Skeletal muscle satellite cell (primary cell): ENCODE data around the gene HS3ST6.
A peak's percentile ranks its signal among the peaks of the same experiment; 100 is the strongest.
"Not testable (repeated sequence)": the region's sequence is repeated elsewhere in the genome, so short reads cannot be mapped to it uniquely, and the experiment has no call there.

Experiments used
- H3K27me3 ChIP-seq: 2 replicates; pipeline ENCODE4 v1.7.0; 2013; ENCODE audit warnings: low read length; ENCODE audit not compliant: control insufficient read depth, insufficient read depth
- H3K36me3 ChIP-seq: 2 replicates; pipeline ENCODE4 v1.7.0; 2013; ENCODE audit warnings: mild to moderate bottlenecking, control low read depth, low read length; ENCODE audit not compliant: insufficient read depth
- H3K4me1 ChIP-seq: 2 replicates; pipeline ENCODE4 v1.7.0; 2013; ENCODE audit warnings: low read length; ENCODE audit not compliant: control insufficient read depth, insufficient read depth
- H3K4me2 ChIP-seq: 2 replicates; pipeline ENCODE4 v1.7.0; 2013; ENCODE audit warnings: mild to moderate bottlenecking, low read length
- H3K4me3 ChIP-seq: 2 replicates; pipeline ENCODE4 v1.7.0; 2013; ENCODE audit warnings: low read length
- H3K9ac ChIP-seq: 2 replicates; pipeline ENCODE4 v1.7.0; 2013; ENCODE audit warnings: mild to moderate bottlenecking, low read depth, low read length, moderate library complexity
- H3K9me3 ChIP-seq: replicated peaks from 2 replicates; pipeline ENCODE4 v1.7.0; 2013; ENCODE audit warnings: mild to moderate bottlenecking, control low read depth, low read length

Gene HS3ST6

GRCh38 chr16:1879477-1879876 lies 38.7 kb downstream of the HS3ST6 start:
- Histone ChIP-seq H3K4me2 (no peak overlapping the region), H3K9me3 (no peaks in the 10 kb centered on the region), H3K4me3 (no peak overlapping the region), H3K27me3 (peaks cover 55% of the 10 kb centered on the region), H3K9ac (no peak overlapping the region), H3K4me1 (no peaks in the 10 kb centered on the region), H3K36me3 (no peaks in the 10 kb centered on the region)

DNA sequence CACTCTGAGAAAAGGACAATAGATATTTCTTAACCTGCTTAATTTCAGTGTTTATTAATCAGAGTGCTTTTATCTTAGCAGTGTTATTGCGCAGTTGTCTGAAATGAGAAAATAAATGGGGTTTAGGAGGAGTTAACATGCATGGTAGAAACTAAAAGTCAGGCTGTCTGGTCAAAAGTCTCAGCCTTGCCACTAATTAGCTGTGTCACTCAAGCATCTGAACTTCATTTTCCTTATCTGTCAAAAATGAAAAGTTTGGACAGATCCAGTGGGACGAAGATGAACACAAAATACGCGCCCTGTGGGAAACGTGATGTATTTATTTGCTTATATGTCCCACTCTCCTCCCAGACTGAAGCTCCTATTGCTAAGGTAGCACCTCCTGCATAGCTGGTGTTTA lies 40.0 kb downstream of the HS3ST6 start:
- Histone ChIP-seq H3K4me2 (no peak overlapping the region), H3K36me3 (no peaks in the 10 kb centered on the region), H3K9ac (no peak overlapping the region), H3K4me3 (no peak overlapping the region), H3K4me1 (no peaks in the 10 kb centered on the region), H3K27me3 (peaks cover 56% of the 10 kb centered on the region), H3K9me3 (no peaks in the 10 kb centered on the region)

DNA sequence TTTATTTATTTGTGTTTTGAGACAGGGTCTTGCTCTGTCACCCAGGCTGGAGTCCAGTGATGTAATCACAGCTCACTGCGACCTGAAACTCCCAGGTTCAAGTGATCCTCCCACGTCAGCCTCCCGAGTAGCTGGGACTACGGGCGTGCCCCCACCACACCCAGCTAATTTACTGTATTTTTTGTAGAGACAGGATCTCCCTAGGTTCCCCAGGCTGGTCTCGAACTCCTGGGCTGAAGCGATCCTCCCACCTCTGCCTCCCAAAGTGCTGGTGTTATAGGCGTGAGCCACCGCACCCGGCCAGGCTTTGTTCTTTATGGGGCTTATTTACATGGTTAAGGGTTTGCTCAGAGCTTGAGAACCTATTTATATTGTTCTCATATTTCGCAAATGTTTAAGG lies 40.4 kb downstream of the HS3ST6 start:
- Histone ChIP-seq H3K4me1 (no peaks in the 10 kb centered on the region), H3K4me3 (no peak overlapping the region), H3K9ac (no peak overlapping the region), H3K9me3 (no peaks in the 10 kb centered on the region), H3K36me3 (no peaks in the 10 kb centered on the region), H3K4me2 (no peak overlapping the region), H3K27me3 (peaks cover 57% of the 10 kb centered on the region)

GRCh38 chr16:1877089-1877488 lies 41.1 kb downstream of the HS3ST6 start:
- no peak overlapping the region for H3K4me2 ChIP-seq
- no peaks in the 10 kb centered on the region for H3K36me3 ChIP-seq
- H3K9me3 ChIP-seq = no peaks in the 10 kb centered on the region
- no peaks in the 10 kb centered on the region for H3K4me1 ChIP-seq
- no peak overlapping the region for H3K4me3 ChIP-seq
- H3K27me3 ChIP-seq = peaks cover 63% of the 10 kb centered on the region
- H3K9ac ChIP-seq = no peak overlapping the region

DNA sequence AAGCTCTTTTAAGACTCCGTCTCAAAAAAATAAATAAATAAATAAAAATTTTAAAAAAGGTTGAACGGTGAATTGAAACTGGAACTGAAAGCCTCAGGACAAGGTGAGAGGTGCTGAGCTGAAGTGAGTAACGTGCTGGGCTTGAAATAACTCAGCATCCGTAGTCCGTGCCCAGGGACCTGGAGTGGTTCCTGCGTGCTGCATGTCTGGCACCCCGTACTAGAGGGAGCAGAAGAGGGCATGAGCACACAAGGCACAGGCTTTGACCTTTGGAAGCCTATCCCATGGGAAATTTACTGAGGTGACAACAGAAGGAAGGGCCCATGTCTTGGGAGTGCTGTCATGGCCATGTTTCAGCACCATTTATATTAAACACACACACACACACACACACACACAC lies 41.7 kb downstream of the HS3ST6 start:
- peaks cover 60% of the 10 kb centered on the region for H3K27me3 ChIP-seq
- H3K36me3 ChIP-seq = no peaks in the 10 kb centered on the region
- H3K4me2 ChIP-seq = no peak overlapping the region
- no peak overlapping the region for H3K9ac ChIP-seq
- no peaks in the 10 kb centered on the region for H3K4me1 ChIP-seq
- no peaks in the 10 kb centered on the region for H3K9me3 ChIP-seq
- H3K4me3 ChIP-seq = no peak overlapping the region

DNA sequence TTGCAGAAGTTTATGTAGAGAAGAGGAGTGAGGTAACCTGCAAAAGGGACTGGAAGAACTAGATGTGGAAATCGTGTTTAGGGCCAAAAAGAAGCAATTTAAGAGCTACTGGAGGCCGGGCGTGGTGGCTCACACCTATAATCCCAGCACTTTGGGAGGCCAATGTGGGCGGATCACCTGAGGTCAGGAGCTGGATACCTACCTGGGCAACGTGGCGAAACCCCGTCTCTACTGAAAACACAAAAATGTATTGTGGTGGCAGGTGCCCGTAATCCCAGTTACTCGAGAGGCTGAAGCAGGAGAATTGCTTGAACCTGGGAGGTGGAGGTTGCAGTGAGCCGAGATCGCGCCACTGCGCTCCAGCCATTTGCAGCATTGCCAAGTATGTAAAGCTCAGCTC lies 42.1 kb downstream of the HS3ST6 start:
- not testable (repeated sequence) for H3K9me3 ChIP-seq, H3K4me1 ChIP-seq, H3K4me3 ChIP-seq, H3K4me2 ChIP-seq, H3K9ac ChIP-seq, H3K36me3 ChIP-seq
- peaks cover 58% of the 10 kb centered on the region for H3K27me3 ChIP-seq

DNA sequence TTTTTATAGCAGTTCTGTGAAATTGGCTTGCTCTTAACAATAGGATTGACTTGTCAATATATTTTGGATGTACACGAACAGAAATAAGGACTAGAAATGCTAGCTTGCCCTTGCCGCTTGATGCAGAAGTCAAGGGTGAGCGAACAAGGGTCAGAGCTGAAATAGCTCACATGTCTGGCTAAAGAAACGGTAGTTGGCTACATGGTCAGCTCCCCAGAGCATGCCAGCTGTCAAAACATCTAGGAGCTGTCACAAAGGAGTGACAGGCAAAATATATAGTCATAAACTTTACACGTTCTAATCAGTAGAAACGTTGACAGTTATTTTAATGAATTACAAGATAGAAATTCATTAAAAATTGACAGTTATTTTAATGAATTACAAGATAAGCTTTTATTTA lies 43.4 kb downstream of the HS3ST6 start:
- Histone ChIP-seq H3K4me3 (no peak overlapping the region), H3K27me3 (peaks cover 53% of the 10 kb centered on the region), H3K9me3 (no peaks in the 10 kb centered on the region), H3K9ac (no peak overlapping the region), H3K36me3 (no peaks in the 10 kb centered on the region), H3K4me2 (no peak overlapping the region), H3K4me1 (peaks cover 10% of the 10 kb centered on the region)

- Histone ChIP-seq H3K27me3 (peaks cover 31% of the 10 kb centered on the region), H3K36me3 (no peaks in the 10 kb centered on the region), H3K9ac (no peak within 1 kb of the TSS), H3K4me2 (peak within 1 kb of the TSS; percentile 63), H3K4me3 (peak within 1 kb of the TSS; percentile 24), H3K4me1 (peaks cover 10% of the 10 kb centered on the region), H3K9me3 (no peaks in the 10 kb centered on the region)
Observed at GRCh38 chr16:1871974-1872635, 46.1 kb downstream of the HS3ST6 start, which contains the start of gene MEIOB. Gene MEIOB, minus strand, starts transcription at chr16:1872164. Its CDS starts 3,989 bp downstream, at chr16:1868175.

GRCh38 chr16:1870365-1871082 lies 47.7 kb downstream of the HS3ST6 start:
- Histone ChIP-seq H3K36me3 (no peaks in the 10 kb centered on the region), H3K27me3 (peaks cover 28% of the 10 kb centered on the region), H3K4me2 (peak overlapping the region; percentile 59), H3K4me3 (no peak overlapping the region), H3K9me3 (no peaks in the 10 kb centered on the region), H3K4me1 (peaks cover 10% of the 10 kb centered on the region), H3K9ac (no peak overlapping the region)

- Histone ChIP-seq H3K4me3 (no peak overlapping the region), H3K27me3 (peaks cover 20% of the 10 kb centered on the region), H3K4me1 (peaks cover 10% of the 10 kb centered on the region), H3K9ac (no peak overlapping the region), H3K4me2 (no peak overlapping the region), H3K36me3 (no peaks in the 10 kb centered on the region), H3K9me3 (no peaks in the 10 kb centered on the region)
Observed at GRCh38 chr16:1865902-1866690, 52.1 kb downstream of the HS3ST6 start.

DNA sequence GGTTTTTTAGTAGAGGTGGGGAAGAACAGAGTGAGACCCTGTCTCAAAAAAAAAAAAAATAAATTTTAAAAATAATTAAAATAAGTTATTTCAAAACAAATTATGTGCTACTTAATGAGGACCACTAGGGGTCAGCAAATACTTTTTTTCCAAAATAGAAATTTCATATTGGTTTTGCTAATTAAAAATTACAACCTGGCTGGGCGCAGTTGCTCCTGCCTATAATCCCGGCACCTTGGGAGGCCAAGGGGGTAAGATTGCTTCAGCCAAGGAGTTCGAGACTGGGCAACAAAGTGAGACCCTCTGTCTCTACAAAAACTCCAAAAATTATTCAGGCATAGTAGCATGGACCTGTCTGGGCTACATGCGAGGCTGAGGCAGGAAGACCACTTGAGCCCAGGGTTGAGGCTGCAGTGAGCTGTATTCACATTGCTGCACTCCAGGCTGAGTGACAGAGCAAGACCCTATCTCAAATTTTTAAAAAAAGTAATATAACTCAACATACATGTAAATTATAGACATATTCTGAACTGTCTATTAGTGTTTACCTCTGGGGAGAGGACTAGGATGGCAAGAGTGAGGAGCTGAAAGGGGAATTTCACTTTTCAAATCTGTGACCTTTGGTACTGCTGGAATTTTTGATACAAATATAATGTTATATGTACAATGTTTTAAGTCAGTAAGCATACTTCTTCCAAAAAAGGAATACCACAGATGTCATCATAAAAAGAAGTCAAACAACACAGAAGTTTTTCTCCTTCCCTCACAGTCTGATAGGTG lies 54.3 kb downstream of the HS3ST6 start:
- H3K9me3 ChIP-seq = no peaks in the 10 kb centered on the region
- no peaks in the 10 kb centered on the region for H3K4me1 ChIP-seq
- peak overlapping the region; percentile 21 for H3K4me2 ChIP-seq
- peaks cover 40% of the 10 kb centered on the region for H3K27me3 ChIP-seq
- H3K9ac ChIP-seq = no peak overlapping the region
- H3K36me3 ChIP-seq = no peaks in the 10 kb centered on the region
- H3K4me3 ChIP-seq = no peak overlapping the region
